HS-5 (cell line): ENCODE data around the gene OSTF1.

Experiments
- DNase-seq: peaks from one replicate; pipeline ENCODE4 v3.0.0-alpha.2; 2012; ENCODE audit warnings: low read depth

Gene OSTF1

GRCh38 chr9:75084081-75084672, 4.1 kb upstream of the OSTF1 start:
- no peak for DNase-seq

DNA sequence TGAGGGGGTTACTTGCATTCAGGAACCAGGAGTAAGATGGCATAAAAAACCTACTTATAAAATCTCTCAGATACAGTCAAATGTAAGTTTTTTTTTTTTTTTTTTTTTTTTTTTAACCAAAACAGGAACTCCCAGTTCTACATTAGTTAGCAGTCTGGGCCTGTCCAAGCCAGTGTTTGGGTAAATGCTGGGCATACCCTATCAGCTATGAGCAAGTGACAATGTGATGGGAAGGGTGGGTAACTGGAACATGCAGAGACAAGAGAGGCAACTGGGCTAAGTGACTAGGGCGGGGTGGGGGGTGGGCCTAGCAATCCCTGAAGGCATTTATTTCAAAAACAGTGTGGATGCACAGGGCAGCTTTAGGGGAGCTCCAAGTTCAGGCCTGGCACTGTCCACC, 2.7 kb upstream of the OSTF1 start:
- no peak for DNase-seq

DNA sequence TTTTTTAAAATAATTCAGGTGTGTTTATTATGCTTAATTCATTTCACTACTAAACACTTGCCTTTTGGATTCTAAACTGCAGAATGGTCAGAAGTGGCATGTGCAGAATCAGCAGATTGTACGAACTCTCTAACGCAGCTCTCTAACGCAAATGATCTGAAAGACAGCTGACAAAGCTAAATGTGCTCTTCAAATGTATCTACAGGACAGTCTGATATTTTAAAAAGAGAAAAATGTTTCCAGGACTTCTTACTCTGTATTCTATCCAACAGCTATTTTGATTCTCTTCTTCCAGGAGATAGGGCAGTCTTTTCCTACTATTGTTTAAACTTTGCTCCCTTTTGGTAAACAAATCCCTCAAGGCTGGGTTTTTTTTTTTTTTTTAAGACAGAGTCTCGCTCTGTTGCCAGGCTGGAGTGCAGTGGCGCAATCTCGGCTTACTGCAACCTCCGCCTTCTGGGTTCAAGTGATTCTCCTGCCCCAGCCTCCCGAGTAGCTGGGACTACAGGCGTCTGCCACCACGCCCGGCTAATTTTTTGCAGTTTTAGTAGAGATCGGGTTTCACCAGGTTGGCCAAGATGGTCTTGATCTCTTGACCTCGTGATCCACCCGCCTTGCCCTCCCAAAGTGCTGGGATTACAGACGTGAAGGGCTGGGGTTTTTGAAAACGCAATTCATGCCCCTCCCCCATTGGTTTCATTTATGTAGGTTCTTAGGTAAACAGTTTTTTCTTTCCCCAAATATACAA, 1.6 kb upstream of the OSTF1 start:
- DNase-seq, result no peak

DNA sequence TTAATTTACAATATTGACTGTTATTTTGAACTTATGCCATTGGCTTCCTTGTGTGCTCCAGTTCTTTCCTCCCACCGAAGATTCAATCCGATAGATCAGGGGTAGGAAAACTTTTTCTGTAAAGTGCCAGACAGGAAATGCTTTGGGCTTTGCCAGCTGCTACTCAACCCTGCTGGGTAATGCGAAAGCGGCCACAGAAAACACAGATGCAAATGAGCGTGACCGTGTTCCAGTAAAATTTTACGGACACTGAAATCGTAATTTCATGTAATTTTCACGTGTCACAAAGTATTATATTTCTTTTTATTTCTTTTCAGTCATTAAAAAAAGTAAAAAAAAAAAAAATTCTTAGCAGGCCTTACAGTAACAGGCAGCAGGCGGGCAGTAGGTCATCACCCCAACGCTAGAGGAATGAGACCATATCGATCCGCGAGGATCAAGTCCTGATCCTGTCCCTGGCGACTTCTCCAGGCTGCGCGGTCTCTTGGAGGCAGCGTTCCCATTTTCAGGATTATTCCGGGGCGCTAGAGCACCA, 958 bp upstream of the OSTF1 start:
- no peak for DNase-seq

GRCh38 chr9:75088646-75089372, 495 bp downstream of the OSTF1 start:
- peak; percentile 35 for DNase-seq

- no peak for DNase-seq
Measured at GRCh38 chr9:75089373-75089766, 1.1 kb downstream of the OSTF1 start.

GRCh38 chr9:75090579-75090978, 2.3 kb downstream of the OSTF1 start:
- DNase-seq, result no peak

DNA sequence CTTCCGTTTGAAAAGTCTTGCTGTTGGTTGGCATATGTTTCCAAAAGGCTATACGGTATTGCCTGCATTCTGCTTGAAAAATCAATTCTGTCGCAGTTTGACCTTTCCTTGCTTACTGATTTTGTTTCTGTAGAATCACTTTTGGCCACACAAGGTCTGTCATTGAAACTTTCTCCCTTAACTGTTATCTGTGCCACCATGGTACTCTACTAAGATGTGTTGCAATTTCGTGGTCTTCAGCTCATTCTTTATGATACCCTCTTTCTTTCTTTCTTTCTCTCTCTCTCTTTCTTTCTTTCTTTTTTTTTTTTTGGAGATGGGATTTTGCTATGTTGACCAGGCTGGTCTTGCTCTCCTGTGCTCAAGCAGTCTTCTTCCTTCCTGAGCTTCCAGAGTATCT, 4.5 kb downstream of the OSTF1 start:
- no peak for DNase-seq

GRCh38 chr9:75096796-75097195, 8.5 kb downstream of the OSTF1 start:
- DNase-seq, result no peak

DNA sequence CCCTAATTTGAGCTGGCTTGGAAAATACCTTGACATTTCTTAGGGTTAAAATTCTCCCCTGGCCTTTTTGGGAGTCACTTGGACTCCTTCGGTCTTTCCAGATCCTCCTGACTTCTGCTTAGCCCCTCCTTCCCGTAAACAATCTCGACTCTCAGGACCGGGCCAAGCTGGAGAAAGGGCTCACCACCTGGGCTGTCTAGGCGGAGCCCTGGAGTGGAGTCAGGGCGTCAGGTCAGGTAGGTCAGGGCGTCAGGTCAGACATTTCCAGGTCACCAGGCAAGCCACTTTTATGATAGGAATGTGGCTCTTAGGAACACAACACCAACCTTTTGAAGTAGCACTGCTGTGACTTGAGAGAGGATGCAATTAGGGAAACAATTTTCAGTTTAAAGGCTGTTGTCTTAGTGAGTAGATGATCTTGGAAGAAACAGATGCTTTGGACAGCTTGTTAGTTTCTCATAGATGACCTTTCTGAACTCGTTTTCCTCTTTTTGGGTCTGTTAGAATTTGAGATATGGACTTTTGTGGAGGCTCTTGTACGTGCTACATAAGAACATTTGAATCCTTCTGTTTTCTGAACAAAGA, 12.8 kb downstream of the OSTF1 start:
- DNase-seq, result no peak

- no peak for DNase-seq
Measured at GRCh38 chr9:75102177-75102790, 14.0 kb downstream of the OSTF1 start.

DNA sequence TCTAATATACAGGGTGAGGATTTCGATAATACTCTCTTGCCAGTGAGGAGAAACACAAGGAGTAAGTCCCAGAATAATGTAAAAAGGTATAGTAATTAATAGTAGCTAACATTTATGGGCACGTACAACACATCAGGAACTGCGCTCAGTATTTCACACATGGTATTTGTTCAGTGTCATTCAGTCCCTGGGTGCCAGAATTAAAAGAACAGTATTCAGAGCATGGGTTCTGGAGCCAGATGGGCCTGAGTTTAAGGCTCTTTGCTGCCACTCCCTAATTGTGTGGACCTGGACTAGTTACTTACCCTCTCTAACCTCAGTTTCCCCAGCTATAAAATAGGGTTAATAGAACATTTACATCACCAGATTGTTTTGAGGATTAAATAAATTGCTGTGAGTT, 16.3 kb downstream of the OSTF1 start:
- DNase-seq, result no peak

- no peak for DNase-seq
Measured at GRCh38 chr9:75105019-75105540, 16.8 kb downstream of the OSTF1 start.

GRCh38 chr9:75105841-75106240, 17.5 kb downstream of the OSTF1 start:
- no peak for DNase-seq

GRCh38 chr9:75106857-75107256, 18.5 kb downstream of the OSTF1 start:
- no peak for DNase-seq

- DNase-seq, result no peak
Measured at GRCh38 chr9:75108571-75108970, 20.3 kb downstream of the OSTF1 start.

DNA sequence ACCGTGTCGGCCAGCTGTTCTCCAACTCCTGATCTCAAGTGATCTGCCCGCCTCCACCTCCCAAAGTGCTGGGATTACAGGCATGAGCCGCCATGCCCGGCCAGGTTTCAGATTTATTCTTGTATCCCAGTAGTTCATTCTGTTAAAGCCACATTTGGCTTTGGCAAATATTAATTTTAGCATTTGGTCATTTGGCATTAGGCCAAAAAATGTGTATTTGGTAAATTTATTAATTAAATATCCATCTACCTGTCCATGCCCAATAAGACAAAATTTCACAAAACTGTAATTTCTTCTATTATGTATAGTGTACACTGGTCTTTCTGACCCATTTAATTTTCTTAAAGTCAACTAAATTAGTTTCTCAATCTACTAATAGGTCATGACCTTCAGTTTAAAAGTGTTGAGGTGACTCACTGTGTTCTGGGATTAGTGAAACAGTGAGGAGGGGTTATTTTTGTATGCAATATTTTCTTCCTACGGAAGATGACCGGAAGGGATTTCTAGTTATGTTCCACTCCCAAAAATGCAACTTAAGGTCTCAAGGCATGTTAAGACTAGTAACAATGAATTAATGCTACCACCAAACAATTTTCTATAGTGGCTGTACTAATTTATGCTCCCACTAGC, 21.0 kb downstream of the OSTF1 start:
- DNase-seq, result no peak

GRCh38 chr9:75111019-75111622, 22.8 kb downstream of the OSTF1 start:
- no peak for DNase-seq

DNA sequence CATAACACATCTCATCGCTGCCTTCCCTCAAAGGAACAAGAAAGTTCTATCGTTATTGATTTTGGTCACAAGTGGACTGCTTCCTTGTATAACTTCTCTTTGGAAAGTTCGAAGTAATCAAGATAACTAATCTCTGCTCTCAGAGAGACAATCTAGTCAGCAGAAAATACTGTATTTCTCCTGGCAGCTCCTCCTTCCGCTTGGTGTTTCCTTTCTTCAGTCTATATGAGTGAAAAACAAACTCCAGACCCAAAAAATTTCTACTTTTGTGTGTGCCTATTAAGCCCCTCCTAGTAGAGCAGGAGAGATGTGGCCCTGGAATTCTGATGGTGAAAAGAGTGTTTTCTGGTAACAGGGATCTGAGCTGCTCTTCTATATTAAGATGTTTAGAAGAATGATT, 24.5 kb downstream of the OSTF1 start:
- DNase-seq, result no peak

- no peak for DNase-seq
Measured at GRCh38 chr9:75116306-75116705, 28.0 kb downstream of the OSTF1 start.

GRCh38 chr9:75117564-75117963, 29.2 kb downstream of the OSTF1 start:
- no peak for DNase-seq
